Pancreas (tissue), 10 donors: Measurements from ENCODE around the gene ZGPAT. TPM values are rescaled to one million over a fixed set of nuclear protein-coding genes. Genes with fewer than 3 reads are reported as not detected.

Source experiments
- ATAC-seq, 4 donors: fragments of 200-7000 bp; cut with Tn5 transposase; one replicate each; pipeline versions ENCODE4 v1.8.0 to v1.9.1; 2020; ENCODE audit warnings: mild to moderate bottlenecking in 4 of 4, moderate library complexity in 4 of 4
- DNase-seq, 6 donors: peaks; one replicate each; pipeline ENCODE4 v3.0.0-alpha.2; 2020
- FAIRE-seq: peaks from 2 replicates; lab custom pipeline; 2012; peaks lifted over from hg19 to GRCh38; lab: Jason Lieb, UNC
- H3K27ac ChIP-seq, 4 donors: fragments of 200-600 bp; sonication (generic); 1 replicate in 3 of 4; 2 replicates in 1 of 4; pipeline versions ENCODE4 v1.5.0 to v1.8.0; 2020
- H3K27me3 ChIP-seq, 4 donors: fragments of 200-600 bp; one replicate each; pipeline ENCODE4 v1.8.0; 2021
- H3K36me3 ChIP-seq, 3 donors: fragments of 200-600 bp; sonication (generic) in 1 of 3; one replicate each; pipeline versions ENCODE4 v1.5.0 to v1.8.0; 2020 to 2021
- H3K4me1 ChIP-seq, 3 donors: fragments of 200-600 bp; one replicate each; pipeline ENCODE4 v1.8.0; 2021
- H3K4me3 ChIP-seq, 4 donors: fragments of 200-600 bp; sonication (generic) in 2 of 4; one replicate each; pipeline versions ENCODE4 v1.5.0 to v1.8.0; 2020 to 2021
- H3K9me3 ChIP-seq, 4 donors: fragments of 200-600 bp; one replicate each; pipeline ENCODE4 v1.8.0; 2021
- WGBS, 2 donors: extraction: QIAGEN DNeasy Blood & Tissue Kit; methylation state at CpG; one replicate each; pipeline ENCODE4 v1.1.7; 2013; 5-methylcytosine and 5-hydroxymethylcytosine counted together
- intact Hi-C, 3 donors: fragments of 100-400 bp; cut with DNase I; formaldehyde crosslinking; loops; one replicate each; pipeline versions ENCODE4 v1.11.1 to v1.14.2; 2022
- polyA plus RNA-seq, 2 donors: library from polyadenylated mRNA; stranded (reverse); fragments of 200-250 nt; gene quantifications; one replicate each; pipeline ENCODE4 v1.2.3, GENCODE V29; 2013
- total RNA-seq, 6 donors: library from RNA; stranded (reverse); fragmentation: NEBNext Ultra II Directional in 4 of 6; extraction: Animal tissue kit (Norgen Biotek cat#: 25700) in 4 of 6; gene quantifications; one replicate each; pipeline versions ENCODE4 v1.2.1 to v1.2.4, GENCODE V29; 2021 to 2023
- TF ChIP-seq, protein P1 (sequence below), 4 donors: fragments of 200-600 bp; sonication (generic) in 3 of 4; IDR thresholded peaks; one replicate each; pipeline versions ENCODE4 v1.5.0 to v1.8.0; 2021; ENCODE audit warnings: antibody characterized with exemption in 4 of 4
- donor health status: healthy with polysubstance abuse.
- donor health status: DM: no; HTN: no; CAD: no; lungs with moderate emphysema.
- donor health status: DM: no; HTN: no; CAD: no.
- donor health status: control.
- donor health status: control.
- donor health status: Bipolar disorder and iron deficiency.
- donor health status: DM: yes; HTN: yes; CAD: no.
- donor health status: DM: no; HTN: no; CAD: no.
- donor health status: DM: no; HTN: no; CAD: no.
- donor health status: DM: yes; HTN: yes; CAD: no.

The ZGPAT gene
- total and polyA plus RNA-seq, 8 donors = 9.3 to 61.6 (median 12.3) TPM

GRCh38 chr20:63705232-63706026 lies 2.4 kb upstream of the ZGPAT start:
- Histone ChIP-seq H3K9me3 (no peaks in the 10 kb centered on the region), H3K4me1 (peaks cover 0 to 16% (median 6%) of the 10 kb centered on the region in 3 donors), H3K27ac (no peak overlapping the region), H3K4me3 (no peak overlapping the region), H3K27me3 (no peaks in the 10 kb centered on the region), H3K36me3 (peaks cover 0 to 7% (median 0%) of the 10 kb centered on the region in 3 donors)
- DNase-seq (peak in 1 of 6 donors; percentile 15), ATAC-seq (no peak), FAIRE-seq (no peak)
- intact Hi-C loops = no loop called here
- TF ChIP-seq, protein P1, sequence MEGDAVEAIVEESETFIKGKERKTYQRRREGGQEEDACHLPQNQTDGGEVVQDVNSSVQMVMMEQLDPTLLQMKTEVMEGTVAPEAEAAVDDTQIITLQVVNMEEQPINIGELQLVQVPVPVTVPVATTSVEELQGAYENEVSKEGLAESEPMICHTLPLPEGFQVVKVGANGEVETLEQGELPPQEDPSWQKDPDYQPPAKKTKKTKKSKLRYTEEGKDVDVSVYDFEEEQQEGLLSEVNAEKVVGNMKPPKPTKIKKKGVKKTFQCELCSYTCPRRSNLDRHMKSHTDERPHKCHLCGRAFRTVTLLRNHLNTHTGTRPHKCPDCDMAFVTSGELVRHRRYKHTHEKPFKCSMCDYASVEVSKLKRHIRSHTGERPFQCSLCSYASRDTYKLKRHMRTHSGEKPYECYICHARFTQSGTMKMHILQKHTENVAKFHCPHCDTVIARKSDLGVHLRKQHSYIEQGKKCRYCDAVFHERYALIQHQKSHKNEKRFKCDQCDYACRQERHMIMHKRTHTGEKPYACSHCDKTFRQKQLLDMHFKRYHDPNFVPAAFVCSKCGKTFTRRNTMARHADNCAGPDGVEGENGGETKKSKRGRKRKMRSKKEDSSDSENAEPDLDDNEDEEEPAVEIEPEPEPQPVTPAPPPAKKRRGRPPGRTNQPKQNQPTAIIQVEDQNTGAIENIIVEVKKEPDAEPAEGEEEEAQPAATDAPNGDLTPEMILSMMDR (IDR thresholded peaks at IDR 0.05) = no peak
- 85 to 92% methylated on average over 8 of the region's 8 CpGs for WGBS, 2 donors

- Histone ChIP-seq H3K36me3 (peaks cover 0 to 7% (median 0%) of the 10 kb centered on the region in 3 donors), H3K27ac (no peak overlapping the region), H3K4me1 (peaks cover 0 to 16% (median 6%) of the 10 kb centered on the region in 3 donors), H3K4me3 (peak overlapping the region in 2 of 4 donors; percentile 62 to 97), H3K9me3 (no peaks in the 10 kb centered on the region), H3K27me3 (no peaks in the 10 kb centered on the region)
- 57 to 71% methylated on average over 12 of the region's 12 CpGs for WGBS, 2 donors
- intact Hi-C loops = no loop called here
- TF ChIP-seq, protein P1 (IDR thresholded peaks at IDR 0.05) = no peak
- peak in 1 of 6 donors; percentile 19 for DNase-seq
- no peak for FAIRE-seq
- no peak for ATAC-seq
These were observed 1.7 kb upstream of the ZGPAT start for GRCh38 chr20:63706027-63706695.

DNA sequence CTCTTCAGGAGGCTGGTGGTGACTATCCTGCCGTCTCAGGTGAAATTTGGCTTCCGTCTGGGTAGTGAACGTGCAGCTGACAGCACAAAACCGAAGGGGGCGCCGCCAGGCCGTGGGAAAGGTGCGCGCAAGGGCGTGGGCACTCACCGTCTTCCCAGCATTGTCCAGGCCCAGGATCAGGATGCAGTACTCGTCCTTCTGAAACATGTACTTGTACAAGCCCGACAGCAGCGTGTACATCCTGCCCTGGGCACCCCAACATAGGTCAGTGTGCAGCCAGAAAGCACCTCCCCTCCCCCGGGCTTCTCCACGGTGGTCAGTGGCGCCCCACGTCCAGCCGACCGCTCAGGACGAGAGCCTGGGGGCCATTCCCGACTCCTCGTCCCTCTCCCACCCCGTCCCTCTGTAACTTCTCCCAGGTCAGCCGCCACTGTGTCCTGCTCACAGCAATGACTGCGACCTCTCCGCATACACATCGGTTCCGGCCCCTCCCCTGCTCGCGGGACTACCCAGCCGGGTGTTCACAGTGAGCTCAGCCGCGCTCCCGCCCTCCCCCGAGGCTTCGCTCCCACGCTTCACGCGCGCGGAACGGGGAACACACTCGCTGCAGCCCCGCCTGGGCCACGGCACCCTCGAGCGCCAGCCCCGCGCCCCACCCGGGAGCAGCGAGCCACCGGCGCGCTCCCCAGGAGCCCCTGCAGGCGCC lies 834 bp upstream of the ZGPAT start:
- Histone ChIP-seq H3K36me3 (peaks cover 2 to 7% (median 3%) of the 10 kb centered on the region in 3 donors), H3K4me3 (peak overlapping the region; percentile 62 to 97 (median 77)), H3K27me3 (no peaks in the 10 kb centered on the region), H3K27ac (peak overlapping the region; percentile 67 to 73 (median 72)), H3K4me1 (peaks cover 0 to 16% (median 6%) of the 10 kb centered on the region in 3 donors), H3K9me3 (no peaks in the 10 kb centered on the region)
- 2 to 3% methylated on average over 50 to 56 of the region's 56 CpGs for whole genome bisulfite sequencing, 2 donors
- FAIRE-seq (no peak), DNase-seq (peak; percentile 33 to 82 (median 49)), ATAC-seq (peak; percentile 26 to 44 (median 34))
- intact Hi-C loops = no loop called here
- TF ChIP-seq, protein P1 (IDR thresholded peaks at IDR 0.05) = no peak

- H3K9me3 ChIP-seq = no peaks in the 10 kb centered on the region
- FAIRE-seq (no peak), DNase-seq (peak in 5 of 6 donors; percentile 9 to 83 (median 33)), ATAC-seq (peak in 1 of 4 donors; percentile 1)
- peaks cover 0 to 16% (median 6%) of the 10 kb centered on the region in 3 donors for H3K4me1 ChIP-seq
- H3K27ac ChIP-seq = peak overlapping the region in 3 of 4 donors; percentile 71 to 73 (median 72)
- 18 to 20% methylated on average over 57 to 67 of the region's 67 CpGs for WGBS, 2 donors
- H3K36me3 ChIP-seq = peaks cover 4 to 9% (median 5%) of the 10 kb centered on the region in 3 donors
- H3K4me3 ChIP-seq = peak overlapping the region; percentile 62 to 97 (median 77)
- TF ChIP-seq, protein P1 (IDR thresholded peaks at IDR 0.05) = no peak
- no peaks in the 10 kb centered on the region for H3K27me3 ChIP-seq
- intact Hi-C loops = no loop called here
These were observed 686 bp downstream of the ZGPAT start for GRCh38 chr20:63708301-63709148.
